Activated naive CD4-positive, alpha-beta T cell treated with anti-CD3 and anti-CD28 coated beads, Interleukin-2, amount 50 U/mL, for 24 hours (primary cell): Measurements from ENCODE around the gene TBC1D8.

Experiments
- H3K27ac Mint-ChIP-seq: one replicate; pipeline ENCODE4 v1.8.0; 2021; ENCODE audit warnings: mild to moderate bottlenecking, mixed read lengths
- H3K27me3 Mint-ChIP-seq: one replicate; pipeline ENCODE4 v1.8.0; 2021; ENCODE audit warnings: mixed read lengths
- H3K36me3 Mint-ChIP-seq: one replicate; pipeline ENCODE4 v1.8.0; 2021; ENCODE audit warnings: mixed read lengths
- H3K4me1 Mint-ChIP-seq: one replicate; pipeline ENCODE4 v1.8.0; 2021; ENCODE audit warnings: mixed read lengths
- H3K4me3 Mint-ChIP-seq: one replicate; pipeline ENCODE4 v1.8.0; 2021; ENCODE audit warnings: mild to moderate bottlenecking, mixed read lengths
- H3K9me3 Mint-ChIP-seq: one replicate; pipeline ENCODE4 v1.8.0; 2021; ENCODE audit warnings: mixed read lengths

TBC1D8 gene

GRCh38 chr2:101149241-101150192, 1.7 kb downstream of the TBC1D8 start:
- peaks cover 29% of the 10 kb centered on the region for H3K4me1 Mint-ChIP-seq
- H3K27me3 Mint-ChIP-seq = peaks cover 3% of the 10 kb centered on the region
- H3K36me3 Mint-ChIP-seq = no peaks in the 10 kb centered on the region

GRCh38 chr2:101148777-101149176, 2.4 kb downstream of the TBC1D8 start:
- H3K4me1 Mint-ChIP-seq = peaks cover 29% of the 10 kb centered on the region
- no peak overlapping the region for H3K27ac Mint-ChIP-seq
- H3K4me3 Mint-ChIP-seq = no peak overlapping the region
- H3K27me3 Mint-ChIP-seq = peaks cover 5% of the 10 kb centered on the region
- H3K36me3 Mint-ChIP-seq = no peaks in the 10 kb centered on the region
- H3K9me3 Mint-ChIP-seq = no peaks in the 10 kb centered on the region

More at GRCh38 chr2:101149241-101150192, 1.7 kb downstream of the TBC1D8 start:
- Mint-ChIP-seq H3K9me3 (no peaks in the 10 kb centered on the region), H3K4me3 (peak overlapping the region; percentile 78), H3K27ac (no peak overlapping the region)

DNA sequence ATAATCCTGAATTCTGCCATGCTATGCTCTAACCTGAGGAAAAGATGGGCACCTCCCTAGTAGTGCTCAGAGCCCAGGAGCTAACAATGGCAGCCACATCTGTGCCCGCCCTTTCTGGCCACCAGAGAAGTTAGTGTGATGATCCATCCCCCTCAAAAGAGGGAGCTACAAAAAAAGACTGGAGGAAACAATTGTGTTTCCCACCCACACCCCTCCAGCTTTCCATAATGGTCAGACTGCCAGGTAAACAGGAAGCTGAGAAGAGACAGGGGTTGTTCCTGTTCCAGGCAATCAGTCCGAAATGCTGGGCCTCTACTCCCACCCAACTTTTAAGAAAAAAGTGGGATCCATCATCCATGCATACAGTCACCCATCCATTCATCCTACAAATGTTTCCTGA, 3.2 kb downstream of the TBC1D8 start:
- Mint-ChIP-seq H3K27ac (no peak overlapping the region), H3K4me1 (peaks cover 26% of the 10 kb centered on the region), H3K9me3 (no peaks in the 10 kb centered on the region), H3K4me3 (no peak overlapping the region), H3K36me3 (no peaks in the 10 kb centered on the region), H3K27me3 (peaks cover 6% of the 10 kb centered on the region)

- H3K9me3 Mint-ChIP-seq = no peaks in the 10 kb centered on the region
- H3K4me3 Mint-ChIP-seq = no peak overlapping the region
- peaks cover 1% of the 10 kb centered on the region for H3K36me3 Mint-ChIP-seq
- H3K27me3 Mint-ChIP-seq = peaks cover 6% of the 10 kb centered on the region
- peaks cover 17% of the 10 kb centered on the region for H3K4me1 Mint-ChIP-seq
- H3K27ac Mint-ChIP-seq = no peak overlapping the region
Measured at GRCh38 chr2:101147062-101147461, 4.1 kb downstream of the TBC1D8 start.

DNA sequence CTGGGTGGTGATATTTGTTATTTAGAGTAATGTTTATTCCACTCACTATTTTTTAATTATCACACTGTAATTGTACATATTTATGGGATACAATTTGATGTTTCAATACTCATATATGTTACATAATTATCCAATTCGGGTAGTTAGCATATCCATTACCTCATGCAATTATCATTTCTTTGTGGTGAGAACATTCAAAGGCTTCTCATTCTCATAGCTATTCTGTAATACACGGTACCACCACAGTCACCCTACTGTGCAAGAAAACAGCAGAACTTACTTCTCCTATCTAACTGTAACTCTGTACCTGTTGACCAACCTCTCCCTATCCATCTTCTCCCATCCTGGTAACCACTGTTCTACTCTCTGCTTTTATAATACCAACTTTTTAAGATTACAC, 4.6 kb downstream of the TBC1D8 start:
- H3K27me3 Mint-ChIP-seq = peaks cover 6% of the 10 kb centered on the region

DNA sequence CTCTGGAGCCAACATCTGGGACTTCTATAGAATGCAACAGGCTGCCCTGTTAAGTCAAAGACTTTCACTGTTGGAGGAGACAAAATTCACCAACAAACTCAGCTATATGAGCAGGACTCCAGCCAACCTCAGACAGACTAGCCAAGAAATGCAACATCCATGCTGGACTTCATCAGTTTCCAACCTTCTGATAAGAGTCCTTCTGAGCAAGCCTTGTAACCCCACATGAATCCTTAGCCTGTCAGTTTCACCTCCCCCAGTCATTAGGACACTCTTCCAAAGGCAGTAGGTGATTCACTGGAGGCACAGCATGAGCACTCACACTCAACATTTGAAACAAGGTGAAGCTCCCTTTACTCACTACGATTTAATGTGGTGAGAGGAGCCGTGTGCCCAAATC, 5.8 kb downstream of the TBC1D8 start:
- peaks cover 6% of the 10 kb centered on the region for H3K27me3 Mint-ChIP-seq

More for the DNA sequence above, 4.6 kb downstream of the TBC1D8 start:
- no peak overlapping the region for H3K27ac Mint-ChIP-seq
- H3K4me3 Mint-ChIP-seq = no peak overlapping the region
- peaks cover 1% of the 10 kb centered on the region for H3K36me3 Mint-ChIP-seq
- no peaks in the 10 kb centered on the region for H3K9me3 Mint-ChIP-seq
- H3K4me1 Mint-ChIP-seq = peaks cover 12% of the 10 kb centered on the region

GRCh38 chr2:101142163-101142562, 9.0 kb downstream of the TBC1D8 start:
- Mint-ChIP-seq H3K36me3 (peaks cover 1% of the 10 kb centered on the region), H3K4me3 (no peak overlapping the region), H3K9me3 (no peaks in the 10 kb centered on the region), H3K27ac (no peak overlapping the region), H3K4me1 (no peaks in the 10 kb centered on the region), H3K27me3 (peaks cover 7% of the 10 kb centered on the region)

More for the DNA sequence above, 5.8 kb downstream of the TBC1D8 start:
- H3K27ac Mint-ChIP-seq = no peak overlapping the region
- H3K4me3 Mint-ChIP-seq = no peak overlapping the region
- peaks cover 1% of the 10 kb centered on the region for H3K36me3 Mint-ChIP-seq
- peaks cover 10% of the 10 kb centered on the region for H3K4me1 Mint-ChIP-seq
- H3K9me3 Mint-ChIP-seq = no peaks in the 10 kb centered on the region

GRCh38 chr2:101140978-101141655, 10.1 kb downstream of the TBC1D8 start:
- Mint-ChIP-seq H3K9me3 (no peaks in the 10 kb centered on the region), H3K27me3 (peaks cover 7% of the 10 kb centered on the region), H3K36me3 (peaks cover 1% of the 10 kb centered on the region), H3K27ac (no peak overlapping the region), H3K4me3 (no peak overlapping the region), H3K4me1 (no peaks in the 10 kb centered on the region)

GRCh38 chr2:101140237-101140636, 10.9 kb downstream of the TBC1D8 start:
- Mint-ChIP-seq H3K4me3 (no peak overlapping the region), H3K9me3 (no peaks in the 10 kb centered on the region), H3K27ac (no peak overlapping the region), H3K4me1 (no peaks in the 10 kb centered on the region), H3K27me3 (peaks cover 7% of the 10 kb centered on the region), H3K36me3 (peaks cover 1% of the 10 kb centered on the region)

DNA sequence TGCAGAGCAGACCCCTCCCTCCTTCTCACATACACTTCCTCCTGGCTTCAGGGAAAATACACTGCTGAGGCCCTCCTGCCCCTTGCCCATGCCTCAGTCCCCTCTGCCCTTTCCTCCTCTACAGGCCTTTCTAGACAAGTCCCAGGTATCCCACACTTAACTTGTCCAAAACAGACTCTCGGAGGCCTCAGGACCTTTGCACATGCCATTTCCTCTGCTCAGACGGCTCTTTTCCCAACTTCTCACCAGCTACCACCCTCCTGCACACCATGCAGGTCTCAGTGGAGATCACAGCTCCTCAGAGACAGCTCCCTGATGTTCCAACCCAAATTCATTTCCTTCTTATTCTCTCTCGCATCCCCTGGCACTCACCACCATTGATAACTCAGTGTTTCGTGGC, 11.7 kb downstream of the TBC1D8 start:
- Mint-ChIP-seq H3K36me3 (peaks cover 1% of the 10 kb centered on the region), H3K4me3 (no peak overlapping the region), H3K27ac (peak overlapping the region; percentile 3), H3K9me3 (no peaks in the 10 kb centered on the region), H3K27me3 (peaks cover 4% of the 10 kb centered on the region), H3K4me1 (no peaks in the 10 kb centered on the region)

GRCh38 chr2:101135412-101136296, 15.5 kb downstream of the TBC1D8 start:
- Mint-ChIP-seq H3K36me3 (no peaks in the 10 kb centered on the region), H3K27me3 (peaks cover 1% of the 10 kb centered on the region), H3K4me3 (no peak overlapping the region), H3K4me1 (peaks cover 4% of the 10 kb centered on the region), H3K9me3 (no peaks in the 10 kb centered on the region), H3K27ac (no peak overlapping the region)

DNA sequence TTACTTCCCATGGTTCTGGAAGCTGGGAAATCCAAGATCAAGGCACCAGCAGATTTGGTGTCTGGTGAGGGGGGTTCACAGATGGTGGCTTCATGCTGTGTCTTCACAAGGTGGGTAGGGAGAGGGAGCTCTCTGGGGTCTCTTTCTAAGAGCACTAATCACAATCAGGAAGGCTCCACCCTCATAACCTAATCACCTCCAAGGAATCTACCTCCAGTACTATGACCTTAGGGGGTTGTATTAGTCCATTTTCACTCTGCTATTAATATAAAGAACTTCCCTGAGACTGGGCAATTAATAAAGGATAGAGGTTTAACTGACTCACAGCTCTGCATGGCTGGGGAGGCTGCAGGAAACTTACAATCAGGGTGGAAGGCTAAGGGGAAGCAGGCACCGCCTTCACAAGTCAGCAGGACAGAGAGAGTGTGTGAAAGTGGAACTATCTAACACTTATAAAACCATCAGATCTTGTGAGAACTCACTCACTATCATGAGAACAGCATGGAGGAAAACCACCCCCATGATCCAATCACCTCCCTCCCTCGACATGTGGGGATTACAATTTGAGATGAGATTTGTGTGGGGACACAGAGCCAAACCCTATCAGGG, 17.6 kb downstream of the TBC1D8 start:
- Mint-ChIP-seq H3K4me1 (peaks cover 4% of the 10 kb centered on the region), H3K4me3 (no peak overlapping the region), H3K9me3 (no peaks in the 10 kb centered on the region), H3K36me3 (no peaks in the 10 kb centered on the region), H3K27me3 (no peaks in the 10 kb centered on the region), H3K27ac (no peak overlapping the region)

DNA sequence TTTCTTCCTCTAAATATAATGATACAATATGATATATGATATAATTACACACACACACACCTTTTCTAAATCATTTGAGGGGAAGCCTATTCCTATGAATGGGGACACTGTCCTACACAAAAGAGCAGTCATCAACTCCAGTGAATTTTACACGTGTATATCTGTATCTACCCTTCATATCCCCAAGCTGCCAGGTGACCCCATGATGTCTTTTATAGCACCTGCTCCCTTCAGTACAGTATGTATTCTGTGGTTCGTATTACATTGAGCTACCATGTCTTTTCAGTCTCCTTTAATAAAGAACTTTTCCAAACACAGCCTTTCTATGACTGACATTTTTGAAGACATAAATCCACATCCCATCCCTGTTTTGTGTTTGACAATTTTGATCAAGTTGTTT, 19.0 kb downstream of the TBC1D8 start:
- Mint-ChIP-seq H3K4me3 (no peak overlapping the region), H3K9me3 (no peaks in the 10 kb centered on the region), H3K4me1 (peaks cover 7% of the 10 kb centered on the region), H3K27ac (no peak overlapping the region), H3K36me3 (no peaks in the 10 kb centered on the region), H3K27me3 (no peaks in the 10 kb centered on the region)

- H3K27me3 Mint-ChIP-seq = no peaks in the 10 kb centered on the region
- peaks cover 18% of the 10 kb centered on the region for H3K4me1 Mint-ChIP-seq
- H3K9me3 Mint-ChIP-seq = no peaks in the 10 kb centered on the region
Measured at GRCh38 chr2:101130081-101130480, 21.1 kb downstream of the TBC1D8 start.

More at GRCh38 chr2:101130081-101130480, 21.1 kb downstream of the TBC1D8 start:
- Mint-ChIP-seq H3K27ac (no peak overlapping the region), H3K36me3 (no peaks in the 10 kb centered on the region), H3K4me3 (no peak overlapping the region)
